ENCODE results near the gene FAM53C.

- TF ChIP-seq CTCF (conservative IDR thresholded peaks at IDR 0.05 in 1 of 2, IDR thresholded peaks at IDR 0.05 in 1 of 2; ENCODE audit: extremely low read depth in 1 of 2, insufficient read depth in 1 of 2, low read depth in 1 of 2, low read length in 2 of 2) (no peak), EZH2 (IDR thresholded peaks at IDR 0.05; ENCODE audit: borderline replicate concordance, low read length) (no peak)
Measured at GRCh38 chr5:138386290-138386689, 48.2 kb downstream of the FAM53C start.
